Mesendoderm (in vitro differentiated cells): ENCODE results near the gene PRR35.
"Not testable (repeated sequence)": the region's sequence is repeated elsewhere in the genome, so short reads cannot be mapped to it uniquely, and the experiment has no call there.

Source experiments
- DNase-seq: peaks from one replicate; pipeline ENCODE4 v3.0.0; 2013
- H2AK5ac ChIP-seq: 2 replicates; pipeline ENCODE4 v1.6.1; 2013; ENCODE audit warnings: low read length, inconsistent platforms
- H2BK120ac ChIP-seq: 2 replicates; pipeline ENCODE4 v1.6.1; 2013; ENCODE audit warnings: low read depth, mild to moderate bottlenecking, low read length, moderate library complexity, mixed read lengths
- H2BK15ac ChIP-seq: replicated peaks from 2 replicates; pipeline ENCODE4 v1.6.1; 2013; ENCODE audit warnings: low read depth, mild to moderate bottlenecking, moderate library complexity
- H2BK5ac ChIP-seq: 2 replicates; pipeline ENCODE4 v1.6.1; 2013; ENCODE audit warnings: low read length, inconsistent platforms
- H3K18ac ChIP-seq: 2 replicates; pipeline ENCODE4 v1.6.1; 2013; ENCODE audit warnings: mild to moderate bottlenecking, low read length, mixed read lengths
- H3K23ac ChIP-seq: one replicate; pipeline ENCODE4 v1.6.1; 2013; ENCODE audit warnings: low read length
- H3K27ac ChIP-seq: 2 replicates; pipeline ENCODE4 v1.5.1; 2013; ENCODE audit warnings: low read depth, mild to moderate bottlenecking, inconsistent platforms, low read length, moderate library complexity
- H3K27me3 ChIP-seq: 2 replicates; pipeline ENCODE4 v1.6.1; 2013; ENCODE audit warnings: low read length, control low read depth, mild to moderate bottlenecking, inconsistent platforms; ENCODE audit not compliant: insufficient read depth, poor library complexity
- H3K36me3 ChIP-seq: 2 replicates; pipeline ENCODE4 v1.6.1; 2013; ENCODE audit warnings: low read length, inconsistent platforms; ENCODE audit not compliant: control insufficient read depth, insufficient read depth
- H3K4ac ChIP-seq: one replicate; pipeline ENCODE4 v1.6.1; 2013; ENCODE audit warnings: low read depth, mild to moderate bottlenecking, low read length, moderate library complexity
- H3K4me1 ChIP-seq: 2 replicates; pipeline ENCODE4 v1.6.1; 2013; ENCODE audit warnings: low read depth, low read length, inconsistent platforms; ENCODE audit not compliant: control insufficient read depth
- H3K4me2 ChIP-seq: 2 replicates; pipeline ENCODE4 v1.6.1; 2013; ENCODE audit warnings: low read length
- H3K4me3 ChIP-seq: 2 replicates; pipeline ENCODE4 v1.5.1; 2013; ENCODE audit warnings: mild to moderate bottlenecking, low read length
- H3K56ac ChIP-seq: one replicate; pipeline ENCODE4 v1.6.1; 2013; ENCODE audit warnings: low read length
- H3K79me1 ChIP-seq: 2 replicates; pipeline ENCODE4 v1.6.1; 2013; ENCODE audit warnings: low read length, inconsistent platforms
- H3K79me2 ChIP-seq: 2 replicates; pipeline ENCODE4 v1.6.1; 2013; ENCODE audit warnings: mild to moderate bottlenecking, low read length; ENCODE audit not compliant: control insufficient read depth, insufficient read depth
- H3K9ac ChIP-seq: 2 replicates; pipeline ENCODE4 v1.6.1; 2013; ENCODE audit warnings: low read length, inconsistent platforms
- H4K5ac ChIP-seq: one replicate; pipeline ENCODE4 v1.6.1; 2013; ENCODE audit warnings: low read length
- H4K8ac ChIP-seq: one replicate; pipeline ENCODE4 v1.6.1; 2013; ENCODE audit warnings: low read depth, mild to moderate bottlenecking, control low read depth, low read length, moderate library complexity
- WGBS: extraction: QIAGEN DNeasy Blood & Tissue Kit; methylation state at CpG from one replicate; pipeline ENCODE4 v1.1.7; 2013; ENCODE audit warnings: low lambda C conversion rate, missing lambda C conversion rate; ENCODE audit not compliant: insufficient coverage; ENCODE audit errors: extremely low coverage; 5-methylcytosine and 5-hydroxymethylcytosine counted together

Gene PRR35

DNA sequence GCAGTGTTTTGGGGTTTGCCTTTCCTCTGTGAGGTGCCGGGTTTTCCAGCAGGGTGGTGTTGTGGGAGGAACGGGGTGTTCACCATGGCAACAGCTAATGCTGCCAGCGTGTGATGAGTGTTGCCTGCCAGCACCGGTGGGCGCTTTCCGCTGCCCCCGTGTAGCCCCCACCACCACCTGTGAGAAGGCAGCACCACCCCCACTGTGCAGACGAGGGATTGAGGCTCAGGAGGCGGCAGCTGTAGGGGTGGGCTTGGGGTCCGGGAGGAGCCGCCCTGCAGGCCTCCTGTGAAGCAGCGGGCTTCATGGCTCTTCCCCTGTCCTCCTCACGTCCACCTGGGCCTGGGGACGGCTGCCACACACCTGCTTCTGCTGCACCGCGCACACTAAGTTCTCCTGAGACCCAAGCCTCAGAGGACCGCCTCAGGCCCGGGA, 34.9 kb downstream of the PRR35 start:
- Histone ChIP-seq H3K27me3 (no peaks in the 10 kb centered on the region), H4K5ac (no peak overlapping the region), H3K23ac (no peak overlapping the region), H3K4me3 (no peak overlapping the region), H2BK5ac (no peak overlapping the region), H3K9ac (no peak overlapping the region), H3K36me3 (no peaks in the 10 kb centered on the region), H3K56ac (no peak overlapping the region), H3K27ac (no peak overlapping the region), H3K18ac (no peak overlapping the region), H3K4ac (no peak overlapping the region), H3K4me1 (peaks cover 3% of the 10 kb centered on the region), H4K8ac (no peak overlapping the region), H3K4me2 (no peak overlapping the region), H2BK120ac (no peak overlapping the region), H3K79me1 (peaks cover 21% of the 10 kb centered on the region), H3K79me2 (peaks cover 8% of the 10 kb centered on the region), H2BK15ac (no peak overlapping the region), H2AK5ac (no peak overlapping the region)
- no CpG with 5 or more reads among the region's 18 CpGs for WGBS
- no peak for DNase-seq

DNA sequence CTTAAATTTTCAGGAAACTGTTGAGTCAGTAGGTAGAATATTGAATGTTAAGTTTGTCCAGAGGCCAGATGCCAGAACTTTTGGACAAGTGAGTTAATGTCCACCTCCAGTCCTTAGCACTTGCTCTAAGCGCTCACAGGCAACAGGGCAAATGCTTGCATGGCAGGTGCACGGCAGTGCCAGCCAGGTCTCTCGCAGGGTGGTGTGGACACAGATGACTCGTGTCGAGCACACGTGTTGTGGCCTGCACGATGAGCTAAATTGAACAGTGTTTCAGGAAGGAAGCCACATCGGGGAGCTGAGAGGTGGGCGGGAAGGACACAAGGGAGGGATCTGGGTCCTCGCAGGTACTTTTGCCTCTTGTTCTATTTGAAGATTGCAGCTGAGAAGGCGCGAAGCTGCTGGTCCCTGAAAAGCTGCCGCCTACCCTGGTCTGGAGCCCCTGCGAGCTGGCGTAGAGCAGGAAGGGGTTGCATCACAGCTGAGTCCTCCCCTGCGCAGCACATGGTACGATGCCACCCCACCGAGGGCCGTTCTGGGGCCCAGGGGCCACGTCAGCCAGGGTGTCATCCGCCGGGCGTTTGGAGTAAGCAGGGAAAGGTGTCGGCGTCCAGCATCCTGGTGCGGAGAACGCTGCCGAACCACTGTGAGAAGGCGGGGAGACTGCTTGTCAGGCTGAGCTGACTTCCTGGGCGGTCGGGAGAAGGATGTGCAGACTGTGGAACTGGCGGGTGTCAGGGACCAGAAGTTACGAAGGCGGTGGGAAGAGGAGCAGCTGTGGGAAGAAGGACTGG, 35.9 kb downstream of the PRR35 start:
- no peak overlapping the region for H3K23ac ChIP-seq
- H3K4me2 ChIP-seq = no peak overlapping the region
- no peak overlapping the region for H3K4ac ChIP-seq
- no CpG with 5 or more reads among the region's 34 CpGs for WGBS
- H2BK120ac ChIP-seq = no peak overlapping the region
- H3K56ac ChIP-seq = no peak overlapping the region
- no peak for DNase-seq
- no peak overlapping the region for H4K5ac ChIP-seq
- H4K8ac ChIP-seq = no peak overlapping the region
- no peaks in the 10 kb centered on the region for H3K4me1 ChIP-seq
- no peak overlapping the region for H3K18ac ChIP-seq
- H3K9ac ChIP-seq = no peak overlapping the region
- H3K27ac ChIP-seq = no peak overlapping the region
- H2BK15ac ChIP-seq = no peak overlapping the region
- H2AK5ac ChIP-seq = no peak overlapping the region
- peaks cover 12% of the 10 kb centered on the region for H3K79me1 ChIP-seq
- no peak overlapping the region for H3K4me3 ChIP-seq
- H3K36me3 ChIP-seq = no peaks in the 10 kb centered on the region
- peaks cover 1% of the 10 kb centered on the region for H3K79me2 ChIP-seq
- no peaks in the 10 kb centered on the region for H3K27me3 ChIP-seq
- H2BK5ac ChIP-seq = no peak overlapping the region

DNA sequence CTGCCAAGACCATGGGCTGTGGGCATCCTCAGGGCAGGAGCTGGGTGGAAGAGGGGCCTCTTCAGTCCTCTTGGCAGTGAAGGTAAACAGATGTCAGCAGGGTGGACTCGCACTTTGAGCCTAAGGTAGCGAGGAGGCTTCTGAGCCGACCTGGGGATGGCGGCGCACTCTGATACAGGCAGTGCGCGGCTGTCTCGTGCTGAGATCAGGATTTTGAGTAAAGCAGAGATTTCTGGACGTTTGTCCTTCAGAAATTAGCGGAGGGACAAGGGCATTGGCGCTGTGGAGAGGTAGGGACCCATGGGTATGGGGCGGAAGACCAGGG, 36.5 kb downstream of the PRR35 start:
- Histone ChIP-seq H4K5ac (no peak overlapping the region), H3K79me2 (no peaks in the 10 kb centered on the region), H3K4me3 (no peak overlapping the region), H3K4ac (no peak overlapping the region), H3K27me3 (no peaks in the 10 kb centered on the region), H4K8ac (no peak overlapping the region), H3K56ac (no peak overlapping the region), H2BK15ac (no peak overlapping the region), H3K18ac (no peak overlapping the region), H3K27ac (no peak overlapping the region), H2BK5ac (no peak overlapping the region), H3K79me1 (peaks cover 11% of the 10 kb centered on the region), H2BK120ac (no peak overlapping the region), H3K4me1 (no peaks in the 10 kb centered on the region), H3K36me3 (no peaks in the 10 kb centered on the region), H3K4me2 (no peak overlapping the region), H3K9ac (no peak overlapping the region), H2AK5ac (no peak overlapping the region), H3K23ac (no peak overlapping the region)
- no peak for DNase-seq
- no CpG with 5 or more reads among the region's 12 CpGs for WGBS

DNA sequence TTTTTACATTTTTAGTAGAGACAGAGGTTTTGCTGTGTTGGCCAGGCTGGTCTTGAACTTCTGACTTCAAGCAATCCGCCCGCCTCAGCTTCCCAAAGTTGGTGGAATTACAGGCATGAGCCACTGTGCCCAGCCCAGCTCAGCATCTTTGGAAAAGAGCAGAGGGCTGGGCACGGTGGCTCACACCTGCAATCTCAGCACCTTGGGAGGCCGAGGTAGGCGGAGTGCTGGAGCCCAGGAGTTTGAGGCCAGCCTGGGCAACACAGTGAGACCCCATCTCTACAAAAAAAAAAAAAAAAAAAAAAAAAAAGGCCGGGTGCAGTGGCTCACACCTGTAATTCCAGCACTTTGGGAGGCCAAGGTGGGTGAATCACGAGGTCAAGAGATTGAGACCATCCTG, 37.5 kb downstream of the PRR35 start:
- H2AK5ac ChIP-seq, H3K36me3 ChIP-seq, H3K9ac ChIP-seq, H4K8ac ChIP-seq, H3K27me3 ChIP-seq, H3K4me3 ChIP-seq, H4K5ac ChIP-seq, H3K79me1 ChIP-seq, H2BK15ac ChIP-seq, H3K79me2 ChIP-seq, H3K18ac ChIP-seq, H3K23ac ChIP-seq, H3K4me2 ChIP-seq, H2BK5ac ChIP-seq, H3K27ac ChIP-seq, H3K4me1 ChIP-seq, H3K4ac ChIP-seq, DNase-seq, H3K56ac ChIP-seq, H2BK120ac ChIP-seq: not testable (repeated sequence)
- no CpG with 5 or more reads among the region's 7 CpGs for WGBS

DNA sequence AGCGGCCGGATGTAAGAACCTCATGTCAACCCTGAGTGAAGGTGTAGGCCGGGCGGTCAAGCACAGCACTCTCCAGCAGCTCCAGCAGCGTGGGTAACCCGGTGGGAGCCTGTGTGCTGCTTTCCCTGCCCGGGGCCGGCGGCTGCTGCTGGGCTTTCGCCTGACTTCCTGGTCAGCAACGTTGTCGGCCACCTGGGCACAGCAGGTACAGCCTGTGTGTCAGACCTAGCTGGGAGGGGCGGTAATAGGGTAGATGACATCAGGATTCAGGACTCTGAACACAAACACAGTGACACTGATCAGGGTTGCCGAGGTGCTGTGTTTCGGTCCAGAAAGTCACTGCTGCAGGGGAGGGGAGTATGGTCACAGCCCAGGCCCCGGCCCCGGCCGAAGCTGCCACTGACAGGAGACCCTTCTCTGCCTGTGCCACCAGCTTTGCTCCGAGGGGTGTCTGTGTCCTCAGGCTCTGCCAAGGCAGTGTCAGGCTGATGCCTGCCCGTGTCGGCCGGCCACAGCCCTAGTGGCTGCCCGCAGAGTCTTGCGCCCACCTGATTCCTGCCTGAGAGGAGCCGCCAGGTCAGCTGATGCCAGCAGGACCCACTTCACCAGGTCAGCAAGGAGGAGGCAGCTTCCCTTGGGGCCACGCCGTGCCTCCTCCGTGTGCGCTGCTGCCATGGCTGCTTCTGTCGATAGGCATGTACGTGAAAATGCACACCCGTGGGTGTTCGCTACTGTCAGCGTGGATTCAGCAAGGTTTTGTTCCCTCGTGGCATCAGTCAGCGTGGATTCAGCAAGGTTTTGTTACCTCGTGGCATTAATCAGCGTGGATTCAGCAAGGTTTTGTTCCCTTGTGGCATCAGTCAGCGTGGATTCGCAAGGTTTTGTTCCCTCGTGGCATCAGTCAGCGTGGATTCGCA, 38.9 kb downstream of the PRR35 start:
- no CpG with 5 or more reads among the region's 43 CpGs for WGBS
- Histone ChIP-seq H2BK15ac (no peak overlapping the region), H3K56ac (no peak overlapping the region), H3K36me3 (no peaks in the 10 kb centered on the region), H3K4me1 (no peaks in the 10 kb centered on the region), H3K4ac (no peak overlapping the region), H3K27me3 (no peaks in the 10 kb centered on the region), H3K79me1 (peaks cover 9% of the 10 kb centered on the region), H3K79me2 (no peaks in the 10 kb centered on the region), H2AK5ac (no peak overlapping the region), H4K5ac (no peak overlapping the region), H2BK120ac (no peak overlapping the region), H3K9ac (no peak overlapping the region), H3K27ac (no peak overlapping the region), H3K4me3 (no peak overlapping the region), H3K18ac (no peak overlapping the region), H4K8ac (no peak overlapping the region), H3K4me2 (no peak overlapping the region), H3K23ac (no peak overlapping the region), H2BK5ac (no peak overlapping the region)
- no peak for DNase-seq
